ENCODE data around the gene MT4. TPM values are rescaled to one million over a fixed set of nuclear protein-coding genes. Genes with fewer than 3 reads are reported as not detected.
A peak's percentile ranks its signal among the peaks of the same experiment; 100 is the strongest.

Gene MT4
- total and polyA plus RNA-seq, 2 experiments from 2014 or later: not detected

GRCh38 chr16:56571525-56571924 is 6.7 kb downstream of the MT4 start:
- H3K4me2 ChIP-seq (ENCODE audit: unreplicated experiment): no peak overlapping the region
- H3K9me2 ChIP-seq (ENCODE audit: insufficient read depth): no peaks in the 10 kb centered on the region
- 0 out of 2 replicates have a peak, but pooled peaks cover 4% of the 10 kb centered on the region for H3K27me3 ChIP-seq (replicated peaks; ENCODE audit: insufficient read depth)
- no peak for TF ChIP-seq EZH2 (IDR thresholded peaks at IDR 0.05; ENCODE audit: insufficient read depth, poor library complexity, severe bottlenecking)
- TF ChIP-seq EZH2phosphoT487 (IDR thresholded peaks at IDR 0.05; ENCODE audit: insufficient read depth, low read depth): no peak
- H3K79me2 ChIP-seq (ENCODE audit: insufficient read depth): no peaks in the 10 kb centered on the region
- DNase-seq: no peak
- H4K20me1 ChIP-seq (ENCODE audit: insufficient read depth): no peaks in the 10 kb centered on the region
- in situ Hi-C loops (cut with MboI): loop anchor here (10.0 kb wide), 1 partner anchor 123 kb away; no protein-coding TSS in a partner anchor
- H3K4me3 ChIP-seq: no peak overlapping the region
- H3F3A ChIP-seq (ENCODE audit: insufficient read depth): no peaks in the 10 kb centered on the region
- H3K36me3 ChIP-seq (ENCODE audit: low read depth): no peaks in the 10 kb centered on the region
- H2AFZ ChIP-seq: no peak overlapping the region
- WGBS, 2 experiments (ENCODE audit: low coverage in 1 of 2, low lambda C conversion rate in 2 of 2, missing lambda C conversion rate in 2 of 2): 85 to 87% methylated on average over 11 of the region's 11 CpGs
- no peaks in the 10 kb centered on the region for H3K4me1 ChIP-seq (ENCODE audit: insufficient read depth)
- no peak overlapping the region for H3K27ac ChIP-seq
- H3K9ac ChIP-seq: no peak overlapping the region
- no peaks in the 10 kb centered on the region for H3K9me3 ChIP-seq (ENCODE audit: low read depth)

GRCh38 chr16:56574625-56575024 is 9.8 kb downstream of the MT4 start:
- WGBS, 2 experiments (ENCODE audit: low coverage in 1 of 2, low lambda C conversion rate in 2 of 2, missing lambda C conversion rate in 2 of 2): 28 to 42% methylated on average over 1 of the region's 1 CpG
- Histone ChIP-seq H3K27me3 (replicated peaks; ENCODE audit: insufficient read depth) (no peaks in the 10 kb centered on the region), H3K4me2 (ENCODE audit: unreplicated experiment) (no peak overlapping the region), H3K4me3 (no peak overlapping the region), H3K79me2 (ENCODE audit: insufficient read depth) (no peaks in the 10 kb centered on the region), H3K4me1 (ENCODE audit: insufficient read depth) (no peaks in the 10 kb centered on the region), H2AFZ (no peak overlapping the region), H3K9me3 (ENCODE audit: low read depth) (no peaks in the 10 kb centered on the region), H3F3A (ENCODE audit: insufficient read depth) (no peaks in the 10 kb centered on the region), H3K27ac (no peak overlapping the region), H3K36me3 (ENCODE audit: low read depth) (no peaks in the 10 kb centered on the region), H3K9ac (no peak overlapping the region), H3K9me2 (ENCODE audit: insufficient read depth) (no peaks in the 10 kb centered on the region), H4K20me1 (ENCODE audit: insufficient read depth) (no peaks in the 10 kb centered on the region)
- no peak for DNase-seq
- no peak for TF ChIP-seq EZH2 (IDR thresholded peaks at IDR 0.05; ENCODE audit: insufficient read depth, poor library complexity, severe bottlenecking)
- TF ChIP-seq EZH2phosphoT487 (IDR thresholded peaks at IDR 0.05; ENCODE audit: insufficient read depth, low read depth): no peak
- in situ Hi-C loops (cut with MboI): loop anchor here (10.0 kb wide), 1 partner anchor 120 kb away; no protein-coding TSS in a partner anchor

DNA sequence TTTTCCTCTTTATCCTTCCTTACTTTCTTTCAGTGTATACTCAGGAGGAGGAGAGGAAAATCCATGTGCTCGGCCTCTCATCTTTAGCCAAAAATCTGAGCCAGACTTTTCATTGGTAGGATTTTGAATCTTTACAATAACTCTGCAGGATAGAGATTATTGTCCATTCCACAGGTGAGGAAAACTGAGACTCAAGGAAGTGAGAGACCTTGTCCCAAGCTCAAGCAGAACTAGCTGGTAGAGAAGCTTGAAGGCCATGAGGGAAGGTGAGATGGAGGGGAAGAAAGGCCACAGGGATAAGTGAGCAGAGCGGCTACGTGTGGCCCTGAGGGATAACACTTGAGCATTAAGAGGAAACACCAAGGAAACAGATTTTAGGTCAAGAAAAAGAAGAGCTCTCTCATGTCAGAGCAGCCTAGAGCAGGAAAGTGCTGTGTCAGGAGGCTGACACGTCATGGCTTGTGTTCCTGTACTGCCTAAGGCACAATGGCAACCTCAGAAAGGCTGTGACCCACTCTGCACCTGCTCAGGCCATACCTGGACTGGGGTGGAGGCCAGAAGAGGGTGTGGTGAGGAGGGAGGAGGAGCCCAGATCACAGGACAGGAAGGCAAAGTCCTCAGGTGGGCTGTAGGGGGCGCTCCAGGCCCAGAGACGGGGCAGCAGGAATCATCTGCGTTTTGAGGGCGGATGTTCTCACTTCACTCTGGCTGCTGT is 11.9 kb downstream of the MT4 start:
- H3K27me3 ChIP-seq (replicated peaks; ENCODE audit: insufficient read depth): no peaks in the 10 kb centered on the region
- H2AFZ ChIP-seq: 0 out of 2 replicates have a peak overlapping the region, but pooled peaks have one; percentile 35
- WGBS, 2 experiments (ENCODE audit: low coverage in 1 of 2, low lambda C conversion rate in 2 of 2, missing lambda C conversion rate in 2 of 2): 23 to 24% methylated on average over 8 of the region's 8 CpGs
- no peak overlapping the region for H3K4me2 ChIP-seq (ENCODE audit: unreplicated experiment)
- TF ChIP-seq EZH2 (IDR thresholded peaks at IDR 0.05; ENCODE audit: insufficient read depth, poor library complexity, severe bottlenecking): no peak
- no peak for TF ChIP-seq EZH2phosphoT487 (IDR thresholded peaks at IDR 0.05; ENCODE audit: insufficient read depth, low read depth)
- DNase-seq: peak; percentile 72
- H3K79me2 ChIP-seq (ENCODE audit: insufficient read depth): no peaks in the 10 kb centered on the region
- no peaks in the 10 kb centered on the region for H3K9me2 ChIP-seq (ENCODE audit: insufficient read depth)
- no peaks in the 10 kb centered on the region for H3K4me1 ChIP-seq (ENCODE audit: insufficient read depth)
- H3K9me3 ChIP-seq (ENCODE audit: low read depth): no peaks in the 10 kb centered on the region
- H3K4me3 ChIP-seq: no peak overlapping the region
- no peak overlapping the region for H3K9ac ChIP-seq
- H4K20me1 ChIP-seq (ENCODE audit: insufficient read depth): no peaks in the 10 kb centered on the region
- no peaks in the 10 kb centered on the region for H3F3A ChIP-seq (ENCODE audit: insufficient read depth)
- in situ Hi-C loops (cut with MboI): loop anchor here (10.0 kb wide), 1 partner anchor 118 kb away; no protein-coding TSS in a partner anchor
- no peak overlapping the region for H3K27ac ChIP-seq
- no peaks in the 10 kb centered on the region for H3K36me3 ChIP-seq (ENCODE audit: low read depth)

- Histone ChIP-seq H3F3A (ENCODE audit: insufficient read depth) (no peaks in the 10 kb centered on the region), H2AFZ (0 out of 2 replicates have a peak overlapping the region, but pooled peaks have one; percentile 35), H3K4me1 (ENCODE audit: insufficient read depth) (no peaks in the 10 kb centered on the region), H3K9me3 (ENCODE audit: low read depth) (no peaks in the 10 kb centered on the region), H3K27me3 (replicated peaks; ENCODE audit: insufficient read depth) (no peaks in the 10 kb centered on the region), H3K4me2 (ENCODE audit: unreplicated experiment) (no peak overlapping the region), H3K9ac (no peak overlapping the region), H3K27ac (no peak overlapping the region), H3K36me3 (ENCODE audit: low read depth) (no peaks in the 10 kb centered on the region), H4K20me1 (ENCODE audit: insufficient read depth) (no peaks in the 10 kb centered on the region), H3K79me2 (ENCODE audit: insufficient read depth) (no peaks in the 10 kb centered on the region), H3K4me3 (no peak overlapping the region), H3K9me2 (ENCODE audit: insufficient read depth) (no peaks in the 10 kb centered on the region)
- no peak for TF ChIP-seq EZH2phosphoT487 (IDR thresholded peaks at IDR 0.05; ENCODE audit: insufficient read depth, low read depth)
- TF ChIP-seq EZH2 (IDR thresholded peaks at IDR 0.05; ENCODE audit: insufficient read depth, poor library complexity, severe bottlenecking): no peak
- WGBS, 2 experiments (ENCODE audit: low coverage in 1 of 2, low lambda C conversion rate in 2 of 2, missing lambda C conversion rate in 2 of 2): 65 to 71% methylated on average over 4 of the region's 4 CpGs
- in situ Hi-C loops (cut with MboI): loop anchor here (10.0 kb wide), 1 partner anchor 118 kb away; no protein-coding TSS in a partner anchor
- DNase-seq: no peak
Observed at GRCh38 chr16:56577300-56577625, 12.4 kb downstream of the MT4 start.
